PFSK-1 (cell line): Measurements from ENCODE around the gene IGSF11.

ENCODE experiments used
- FOXP2 ChIP-seq: optimal IDR thresholded peaks from 2 replicates; pipeline ENCODE3; 2011; ENCODE audit warnings: borderline replicate concordance, control low read depth, inconsistent platforms; ENCODE audit not compliant: insufficient read depth; ENCODE audit errors: extremely low read length, extremely low read depth
- POLR2AphosphoS5 ChIP-seq: IDR thresholded peaks from 2 replicates; pipeline ENCODE4 v1.6.1; 2012; ENCODE audit warnings: low read depth, mild to moderate bottlenecking, control low read depth, low read length, moderate library complexity
- REST ChIP-seq, 2 experiments: IDR thresholded peaks; 2 replicates each; pipeline versions ENCODE4 v1.6.1 to v1.8.0; 2011 to 2012; ENCODE audit warnings: low read depth in 2 of 2, low read length in 2 of 2, control low read depth in 1 of 2, inconsistent platforms in 1 of 2, mild to moderate bottlenecking in 1 of 2, moderate library complexity in 1 of 2; ENCODE audit not compliant: insufficient read depth in 1 of 2
- SIN3A ChIP-seq: IDR thresholded peaks from 2 replicates; pipeline ENCODE4 v1.6.1; 2012; ENCODE audit warnings: mild to moderate bottlenecking, low read length, moderate library complexity, borderline replicate concordance; ENCODE audit not compliant: insufficient read depth
- TAF1 ChIP-seq: IDR thresholded peaks from 2 replicates; pipeline ENCODE4 v1.6.1; 2012; ENCODE audit warnings: low read length, control low read depth, borderline replicate concordance; ENCODE audit not compliant: insufficient read depth

IGSF11 gene

GRCh38 chr3:118990823-118991560, 43.7 kb downstream of the IGSF11 start:
- TF ChIP-seq TAF1 (no peak), REST (IDR thresholded peaks at IDR 0.05; ENCODE audit: insufficient read depth in 1 of 2, low read depth in 2 of 2, low read length in 2 of 2) (no peak)

DNA sequence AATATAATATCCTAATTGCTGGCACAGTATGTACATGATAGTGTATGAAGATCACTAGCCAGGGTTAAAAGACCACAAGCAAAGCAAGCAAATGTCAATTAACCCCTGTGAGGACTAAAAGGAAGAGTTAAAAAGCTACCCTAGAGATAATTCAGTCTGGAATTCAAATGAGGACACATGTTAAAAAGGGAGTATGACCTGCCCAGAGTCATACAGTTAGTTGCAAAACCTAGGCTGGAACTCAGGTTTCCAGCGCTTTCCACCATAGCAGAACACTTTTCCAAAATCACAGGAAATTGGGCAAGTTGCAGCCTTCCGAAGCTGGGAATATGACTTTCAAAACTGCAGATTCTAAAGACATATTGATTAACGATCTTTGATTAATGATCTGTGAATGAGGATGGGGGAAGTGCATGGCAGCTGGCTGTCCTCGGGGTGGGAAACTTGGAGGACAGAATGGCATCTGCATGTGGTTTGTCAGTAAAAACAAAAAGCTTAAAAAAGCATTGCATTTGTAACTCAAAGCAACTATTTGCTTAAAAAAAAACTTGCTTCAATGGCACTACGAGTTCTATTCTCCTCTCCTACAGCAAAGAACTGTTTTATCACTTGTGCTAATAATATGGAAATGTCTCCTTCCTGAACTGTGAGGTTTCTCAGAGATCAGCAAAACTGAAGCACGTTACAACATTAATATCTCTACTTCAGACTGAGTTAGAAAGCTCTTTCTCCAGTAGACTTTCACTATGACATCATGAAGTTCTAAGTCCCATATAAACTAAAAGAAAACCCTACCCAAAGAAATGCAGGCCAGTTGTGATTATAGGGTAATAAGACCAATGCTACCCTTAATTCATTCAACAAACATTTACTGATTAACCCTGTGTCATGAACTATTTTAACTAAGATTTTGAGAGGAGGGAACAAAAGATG, 46.2 kb downstream of the IGSF11 start:
- no peak for TF ChIP-seq SIN3A
- TF ChIP-seq TAF1, result no peak
- no peak for TF ChIP-seq FOXP2
- no peak for TF ChIP-seq POLR2AphosphoS5
- TF ChIP-seq REST (IDR thresholded peaks at IDR 0.05; ENCODE audit: insufficient read depth in 1 of 2, low read depth in 2 of 2, low read length in 2 of 2), result no peak

GRCh38 chr3:118987477-118987876, 47.2 kb downstream of the IGSF11 start:
- TF ChIP-seq FOXP2, result no peak
- no peak for TF ChIP-seq SIN3A
- no peak for TF ChIP-seq TAF1
- TF ChIP-seq POLR2AphosphoS5, result no peak
- no peak for TF ChIP-seq REST (IDR thresholded peaks at IDR 0.05; ENCODE audit: insufficient read depth in 1 of 2, low read depth in 2 of 2, low read length in 2 of 2)

DNA sequence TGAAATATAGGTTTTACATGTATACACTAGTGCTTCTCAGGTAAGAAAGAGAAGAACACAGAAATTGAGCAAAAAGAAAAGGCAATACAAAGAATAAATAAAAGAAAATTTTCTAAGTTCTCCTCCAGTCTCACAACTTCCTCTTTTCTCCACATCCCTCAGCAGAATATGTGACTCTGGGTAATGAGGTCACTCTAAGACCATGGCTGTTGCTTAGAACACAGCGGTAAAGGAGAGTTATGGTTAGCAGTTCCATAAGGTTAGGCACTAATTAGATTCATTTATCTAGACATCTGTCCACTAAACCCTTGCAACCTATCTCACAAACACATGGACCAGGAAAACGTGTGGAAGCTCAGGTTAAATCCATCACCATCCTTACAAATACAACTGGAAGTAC, 47.9 kb downstream of the IGSF11 start:
- TF ChIP-seq FOXP2 (no peak), REST (IDR thresholded peaks at IDR 0.05; ENCODE audit: insufficient read depth in 1 of 2, low read depth in 2 of 2, low read length in 2 of 2) (no peak), SIN3A (no peak), POLR2AphosphoS5 (no peak), TAF1 (no peak)
